Right lung (tissue), 5 donors: ENCODE measurements around the gene NLRP12. TPM values are rescaled to one million over a fixed set of nuclear protein-coding genes. Genes with fewer than 3 reads are reported as not detected.
"Not testable (repeated sequence)": the region's sequence is repeated elsewhere in the genome, so short reads cannot be mapped to it uniquely, and the experiment has no call there.

Experiments
- DNase-seq, 2 donors: peaks; one replicate each; pipeline ENCODE4 v3.0.0-alpha.2; 2013
- polyA plus RNA-seq, 5 donors: library from polyadenylated mRNA; unstranded; fragments of 120-200 nt; gene quantifications; one replicate each; pipeline versions ENCODE4 v1.2.1 to v1.2.3, GENCODE V29; 2013; ENCODE audit warnings: inconsistent platforms in 1 of 5, low replicate concordance in 1 of 5; ENCODE audit not compliant: insufficient read length in 5 of 5, insufficient read depth in 1 of 5

NLRP12 gene
- polyA plus RNA-seq, 5 donors = 0.38 to 0.51 (median 0.41) TPM

DNA sequence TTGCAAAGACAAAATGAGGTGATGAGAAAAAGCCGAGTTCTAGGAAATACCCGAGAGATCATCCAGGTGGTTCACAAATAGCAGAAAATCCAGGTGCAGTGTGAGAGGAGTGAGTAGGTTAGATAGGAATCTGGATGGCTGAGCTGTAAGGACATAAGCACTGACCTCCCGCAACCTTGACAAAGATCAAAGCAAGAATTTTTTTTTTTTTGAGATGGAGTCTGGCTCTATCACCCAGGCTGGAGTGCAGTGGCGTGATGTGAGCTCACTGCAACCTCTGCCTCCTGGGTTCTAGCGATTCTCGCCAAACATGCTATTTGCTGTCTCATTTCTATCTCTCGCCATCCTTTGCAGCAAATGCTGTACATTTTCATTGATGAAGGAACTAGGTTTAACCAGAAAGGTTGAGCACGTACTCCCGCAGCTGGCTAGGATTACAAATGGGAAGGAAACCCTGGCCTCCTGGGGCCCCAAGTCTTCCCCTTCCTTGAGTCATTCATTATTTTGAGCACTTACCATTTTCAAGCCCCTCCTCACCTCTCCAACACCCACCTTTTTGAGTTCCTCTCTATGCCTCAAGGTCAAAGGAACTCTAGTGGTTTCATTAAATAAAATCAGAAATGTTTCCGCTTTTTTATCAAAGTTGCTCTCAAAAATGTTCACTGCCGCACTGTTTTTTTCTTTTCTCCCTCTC, 38.8 kb downstream of the NLRP12 start:
- no peak for DNase-seq

DNA sequence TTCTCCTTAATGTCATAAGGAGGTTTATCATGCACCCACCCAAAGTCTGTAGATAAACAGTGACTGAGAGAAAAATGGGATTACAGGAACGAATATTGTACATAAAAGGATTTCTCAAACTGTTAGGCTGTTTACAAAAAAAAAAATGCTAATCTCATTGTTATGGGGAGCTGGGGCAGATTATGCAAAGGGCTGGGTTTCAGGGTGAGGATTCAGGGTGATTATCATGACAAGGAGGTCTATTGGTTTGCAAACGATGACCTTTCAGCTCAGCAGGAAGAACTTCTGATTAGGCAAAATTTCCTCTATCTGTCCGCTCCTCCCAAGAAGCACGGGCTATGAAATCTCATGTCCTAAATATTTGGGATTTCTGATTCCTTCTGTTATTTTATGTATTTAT, 41.4 kb downstream of the NLRP12 start:
- no peak for DNase-seq

DNA sequence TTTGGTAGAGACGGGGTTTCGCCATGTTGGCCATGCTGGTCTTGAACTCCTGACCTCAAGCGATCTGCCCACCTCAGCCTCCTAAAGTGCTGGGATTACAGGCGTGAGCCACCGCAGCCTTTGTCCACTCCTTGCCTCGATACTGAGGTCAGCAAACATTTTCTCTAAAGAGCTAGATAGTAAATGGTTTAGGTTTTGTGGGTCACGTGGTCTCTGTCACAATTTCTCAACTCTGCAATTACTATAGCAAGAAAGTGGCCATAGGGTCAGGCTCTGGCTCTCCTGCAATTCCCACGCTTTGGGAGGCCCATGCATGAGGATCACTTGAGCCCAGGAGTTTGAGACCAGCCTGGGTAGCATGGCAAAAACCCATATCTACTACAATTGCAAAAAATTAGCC, 42.8 kb downstream of the NLRP12 start:
- DNase-seq = not testable (repeated sequence)

DNA sequence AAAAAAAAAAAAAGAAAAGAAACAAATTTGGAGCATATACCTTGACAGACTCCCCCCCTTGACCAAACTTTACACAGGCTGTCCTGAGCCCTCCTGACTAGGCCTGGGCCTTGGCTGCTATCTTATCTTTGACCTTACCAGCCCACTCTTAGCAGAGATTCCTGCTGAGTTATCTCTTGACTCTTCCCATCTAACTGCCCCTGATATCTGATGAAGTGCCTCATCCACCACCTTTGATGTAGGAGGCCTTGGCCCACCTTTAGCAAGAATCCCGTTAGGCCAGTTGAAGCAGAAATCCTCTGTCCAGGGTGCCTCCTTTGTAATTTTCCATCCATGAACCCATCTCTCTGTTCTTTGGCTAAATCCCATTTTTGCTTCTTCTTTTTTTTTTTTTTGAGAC, 43.6 kb downstream of the NLRP12 start:
- no peak for DNase-seq

DNA sequence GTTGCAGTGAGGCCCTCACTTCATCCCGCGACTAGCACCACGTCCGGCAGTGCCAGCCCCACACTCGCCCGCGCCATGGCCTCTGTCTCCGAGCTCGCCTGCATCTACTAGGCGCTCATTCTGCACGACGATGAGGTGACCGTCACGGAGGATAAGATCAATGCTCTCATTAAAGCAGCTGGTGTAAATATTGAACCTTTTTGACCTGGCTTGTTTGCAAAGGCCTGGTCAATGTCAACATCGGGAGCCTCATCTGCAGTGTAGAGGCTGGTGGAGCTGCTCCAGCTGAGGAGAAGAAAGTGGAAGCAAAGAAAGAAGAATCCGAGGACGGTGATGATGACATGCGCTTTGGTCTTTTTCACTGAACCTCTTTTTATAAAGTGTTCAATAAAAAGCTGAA, 48.6 kb downstream of the NLRP12 start:
- no peak for DNase-seq

DNA sequence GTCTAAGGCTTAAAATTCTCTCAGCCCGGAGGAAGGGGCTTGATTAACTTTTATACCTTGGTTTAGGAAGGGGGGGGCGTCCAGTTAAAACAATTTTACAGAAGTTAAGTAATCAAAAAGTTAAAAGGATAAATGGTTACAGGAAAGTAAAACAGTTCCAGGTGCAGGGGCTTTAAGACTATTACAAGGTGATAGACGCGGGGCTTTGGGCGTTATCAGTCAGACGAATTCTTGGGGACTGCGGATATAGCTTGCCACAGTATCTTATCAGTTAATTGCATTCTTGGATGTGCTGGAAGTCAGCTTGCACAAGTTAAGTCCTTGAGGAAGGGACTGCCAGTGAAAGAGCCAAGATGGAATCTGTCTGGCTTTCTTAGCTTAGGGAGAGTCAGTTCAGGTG, 49.6 kb downstream of the NLRP12 start:
- not testable (repeated sequence) for DNase-seq

DNA sequence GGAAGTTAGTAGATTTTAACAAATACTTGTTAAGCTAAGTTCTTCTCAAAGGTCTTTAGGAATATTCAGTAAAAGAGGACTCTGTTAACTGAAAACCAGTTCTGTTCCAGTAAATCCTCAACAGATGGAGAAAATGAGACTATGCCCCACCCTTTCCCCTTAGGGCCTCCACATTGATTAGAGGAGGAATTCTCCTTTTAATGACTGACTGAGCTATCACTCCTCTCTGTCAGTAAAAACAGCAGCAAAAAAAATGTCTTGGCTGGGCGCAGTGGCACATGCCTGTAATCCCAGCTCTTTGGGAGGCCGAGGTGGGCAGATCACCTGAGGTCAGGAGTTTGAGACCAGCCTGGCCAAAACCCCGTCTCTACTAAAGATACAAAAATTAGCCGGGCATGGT, 50.1 kb downstream of the NLRP12 start:
- no peak for DNase-seq

DNA sequence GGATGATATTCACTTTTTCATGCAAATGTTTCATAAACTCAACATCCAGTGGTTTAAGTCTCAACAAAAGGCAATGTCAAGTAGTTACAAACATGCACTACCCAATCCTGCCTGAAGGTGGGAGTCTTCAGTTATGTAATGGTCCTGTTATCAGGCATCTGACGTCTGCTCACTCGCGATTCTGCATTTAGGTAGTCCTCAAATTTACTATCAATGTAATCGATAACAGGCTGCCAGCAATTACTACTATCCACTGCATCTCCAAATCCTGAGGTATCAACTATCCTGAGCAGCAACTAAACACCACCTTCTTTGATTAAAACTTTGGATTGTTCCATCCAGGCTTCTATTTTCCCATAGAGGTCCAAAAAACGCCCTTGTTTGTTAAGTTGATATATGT, 51.2 kb downstream of the NLRP12 start:
- peak in 1 of 2 donors; percentile 30 for DNase-seq

DNA sequence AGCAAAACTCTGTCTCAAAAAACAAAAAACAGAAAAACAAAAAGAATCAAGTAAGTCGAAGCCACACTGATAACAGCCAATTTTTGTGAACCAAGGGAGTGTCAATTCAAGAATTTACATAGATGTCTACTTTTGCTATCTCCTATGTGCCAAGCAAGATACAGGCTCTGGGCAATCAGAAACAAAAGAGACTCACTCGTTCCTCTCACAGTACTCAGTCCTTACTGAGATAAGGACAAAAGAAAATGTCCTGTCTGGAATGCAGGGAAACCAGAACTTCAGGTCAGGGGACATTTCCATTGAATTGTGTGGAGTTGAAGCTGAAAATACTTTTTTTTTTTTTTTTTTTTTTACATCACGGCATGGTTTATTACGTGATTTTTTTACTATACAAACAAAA, 53.0 kb downstream of the NLRP12 start:
- DNase-seq = no peak

DNA sequence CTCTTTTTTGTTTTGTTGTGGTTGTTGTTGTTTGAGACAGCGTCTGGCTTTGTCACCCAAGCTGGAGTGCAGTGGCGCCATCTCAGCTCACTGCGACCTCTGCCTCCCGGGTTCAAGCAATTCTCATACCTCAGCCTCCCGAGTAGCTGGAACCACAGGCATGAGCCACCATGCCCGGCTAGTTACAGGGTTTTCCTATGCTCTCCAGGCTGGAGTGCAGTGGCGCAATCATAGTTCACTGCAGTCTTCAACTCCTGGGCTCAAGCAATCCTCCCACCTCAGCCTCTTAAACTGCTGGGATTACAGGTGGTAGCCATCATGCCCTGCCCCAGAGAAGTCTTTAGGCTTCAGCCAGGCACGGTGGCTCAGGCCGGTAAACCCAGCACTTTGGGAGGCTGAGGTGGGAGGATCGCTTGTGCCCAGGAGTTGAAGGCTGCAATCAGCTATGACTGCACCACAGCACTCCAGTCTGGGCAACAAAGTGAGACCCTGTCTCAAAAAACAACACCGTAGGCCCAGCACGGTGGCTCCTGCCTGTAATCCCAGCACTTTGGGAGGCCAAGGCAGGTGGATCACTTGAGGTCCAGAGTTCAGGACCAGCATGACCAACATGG, 54.3 kb downstream of the NLRP12 start:
- not testable (repeated sequence) for DNase-seq

DNA sequence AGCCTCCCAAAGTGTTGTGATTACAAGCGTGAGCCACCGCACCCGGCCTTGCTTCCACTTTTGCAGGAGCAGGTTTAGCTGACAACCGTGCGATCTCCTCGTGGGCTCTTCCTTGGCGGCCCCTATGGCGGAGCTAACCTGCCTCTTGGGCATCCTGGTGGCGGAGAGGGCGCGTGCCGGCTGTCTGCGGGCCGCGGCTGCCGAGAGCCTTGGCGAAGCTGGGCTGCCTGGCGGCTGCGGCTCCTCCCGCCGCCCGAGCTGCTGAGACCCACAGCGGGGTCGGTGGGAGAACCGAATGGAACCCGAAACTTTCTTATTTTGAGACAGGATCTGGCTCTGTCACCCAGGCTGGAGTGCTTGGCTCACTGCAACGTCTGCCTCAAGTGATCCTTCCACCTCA, 55.7 kb downstream of the NLRP12 start:
- no peak for DNase-seq

DNA sequence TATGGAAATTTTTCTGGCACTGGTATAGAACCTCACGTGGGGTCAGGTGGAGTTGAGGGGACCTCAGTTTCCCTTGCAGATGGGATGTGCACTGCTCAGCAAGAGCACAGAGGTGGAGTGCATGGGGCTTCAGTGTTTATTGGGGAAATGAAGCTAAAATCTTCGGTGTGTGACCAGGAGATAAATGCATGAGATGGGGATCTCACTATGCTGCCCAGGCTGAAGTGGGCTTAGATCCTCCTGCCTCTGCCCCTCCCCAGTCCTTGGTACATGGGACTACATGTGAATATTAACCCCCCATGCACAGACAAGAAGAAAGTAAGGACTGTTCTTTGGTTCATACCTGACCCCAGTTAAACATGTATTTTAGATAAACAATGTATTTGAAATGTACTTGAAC, 65.1 kb downstream of the NLRP12 start:
- not testable (repeated sequence) for DNase-seq

Other genes with a start within 250 kb of the NLRP12 start
- not detected for gene DPRX, start 192.3 kb downstream of the NLRP12 start, polyA plus RNA-seq
- 100 to 1,000 TPM in 1 of 5 donors, 10 to 100 TPM in 4; 56.6 to 117 (median 71.2) TPM for gene MYADM, start 43.6 kb upstream of the NLRP12 start, polyA plus RNA-seq
- gene PRKCG, start 57.9 kb upstream of the NLRP12 start, polyA plus RNA-seq = under 1 TPM in 4 of 5 donors, not detected in 1; 0.19 to 0.46 (median 0.42) TPM
- gene CACNG7, start 85.0 kb upstream of the NLRP12 start, polyA plus RNA-seq = under 1 TPM in 1 of 5 donors, not detected in 4; 0.09 TPM
- gene CACNG8, start 138.6 kb upstream of the NLRP12 start, polyA plus RNA-seq = under 1 TPM; 0.07 to 0.13 (median 0.10) TPM
- gene CACNG6, start 167.3 kb upstream of the NLRP12 start, polyA plus RNA-seq = 1 to 10 TPM in 3 of 5 donors, under 1 TPM in 2; 0.21 to 2.6 (median 1.0) TPM
- under 1 TPM in 3 of 5 donors, not detected in 2; 0.17 to 0.41 (median 0.30) TPM for gene VSTM1, start 239.6 kb upstream of the NLRP12 start, polyA plus RNA-seq